Fibroblast of mammary gland (primary cell): ENCODE measurements around the gene ACTN4.
A peak's percentile ranks its signal among the peaks of the same experiment; 100 is the strongest.

Experiments used
- DNase-seq: peaks from one replicate; pipeline ENCODE4 v3.0.0-alpha.2; 2010; ENCODE audit warnings: low read depth
- H3K4me3 ChIP-seq: 2 replicates; pipeline ENCODE4 v1.5.1; 2011; ENCODE audit warnings: low read depth, mild to moderate bottlenecking, low read length, moderate library complexity; ENCODE audit not compliant: control insufficient read depth
- CTCF ChIP-seq: conservative IDR thresholded peaks from 2 replicates; pipeline ENCODE4 v1.5.1; 2011; ENCODE audit warnings: low read depth, low read length, inconsistent platforms; ENCODE audit not compliant: control insufficient read depth, insufficient read depth

ACTN4 gene

GRCh38 chr19:38649305-38650171, 2.1 kb downstream of the ACTN4 start:
- DNase-seq = no peak
- H3K4me3 ChIP-seq = peak overlapping the region; percentile 98
- TF ChIP-seq CTCF = no peak

GRCh38 chr19:38650172-38650775, 2.8 kb downstream of the ACTN4 start:
- no peak for DNase-seq
- peak overlapping the region; percentile 98 for H3K4me3 ChIP-seq
- no peak for TF ChIP-seq CTCF

- peak; percentile 7 for TF ChIP-seq CTCF
- peak; percentile 98 for DNase-seq
- H3K4me3 ChIP-seq = no peak overlapping the region
Measured at GRCh38 chr19:38650911-38651584, 3.6 kb downstream of the ACTN4 start.

GRCh38 chr19:38653028-38653571, 5.7 kb downstream of the ACTN4 start:
- no peak for TF ChIP-seq CTCF
- H3K4me3 ChIP-seq = no peak overlapping the region
- peak; percentile 62 for DNase-seq

- H3K4me3 ChIP-seq = no peak overlapping the region
- DNase-seq = no peak
- TF ChIP-seq CTCF = no peak
Measured at GRCh38 chr19:38654628-38655055, 7.2 kb downstream of the ACTN4 start.

GRCh38 chr19:38655148-38655824, 7.8 kb downstream of the ACTN4 start:
- peak; percentile 51 for DNase-seq
- H3K4me3 ChIP-seq = no peak overlapping the region
- no peak for TF ChIP-seq CTCF
